Bronchus fibroblast of lung (primary cell): ENCODE data around the gene OR4F3. TPM values are rescaled to one million over a fixed set of nuclear protein-coding genes. Genes with fewer than 3 reads are reported as not detected.

ENCODE experiments used
- total RNA-seq: library from RNA; depleted of rRNA; stranded (reverse); fragments of >200 nt; gene quantifications from 2 replicates; pipeline ENCODE4 v1.2.3, GENCODE V29; 2015

The OR4F3 gene
- not detected in 2 replicates for total RNA-seq

GRCh38 chr5:181366968-181367367 lies at the start of gene OR4F3:
Gene OR4F3 (plus strand): TSS chr5:181367268.

Other genes starting within 250 kb of the OR4F3 start
- gene OR2V1, start 236.1 kb upstream of the OR4F3 start, total RNA-seq, result not detected in 2 replicates
- gene OR2V2, start 219.7 kb upstream of the OR4F3 start, total RNA-seq, result not detected in 2 replicates
- 5.5 and 7.6 TPM in 2 replicates for gene TRIM7, start 162.1 kb upstream of the OR4F3 start, total RNA-seq
- 12.1 and 12.2 TPM in 2 replicates for gene TRIM41, start 144.0 kb upstream of the OR4F3 start, total RNA-seq
- gene RACK1, start 123.4 kb upstream of the OR4F3 start, total RNA-seq, result 3,784 and 3,832 TPM in 2 replicates
- 3.1 and 5.5 TPM in 2 replicates for gene TRIM52, start 106.1 kb upstream of the OR4F3 start, total RNA-seq